Right forelimb (tissue), 1 donor: ENCODE data around the gene SPATA21.
"Not testable (repeated sequence)": the region's sequence is repeated elsewhere in the genome, so short reads cannot be mapped to it uniquely, and the experiment has no call there.

Experiments
- DNase-seq: peaks from one replicate; pipeline ENCODE4 v3.0.0-alpha.2; 2018

The SPATA21 gene

DNA sequence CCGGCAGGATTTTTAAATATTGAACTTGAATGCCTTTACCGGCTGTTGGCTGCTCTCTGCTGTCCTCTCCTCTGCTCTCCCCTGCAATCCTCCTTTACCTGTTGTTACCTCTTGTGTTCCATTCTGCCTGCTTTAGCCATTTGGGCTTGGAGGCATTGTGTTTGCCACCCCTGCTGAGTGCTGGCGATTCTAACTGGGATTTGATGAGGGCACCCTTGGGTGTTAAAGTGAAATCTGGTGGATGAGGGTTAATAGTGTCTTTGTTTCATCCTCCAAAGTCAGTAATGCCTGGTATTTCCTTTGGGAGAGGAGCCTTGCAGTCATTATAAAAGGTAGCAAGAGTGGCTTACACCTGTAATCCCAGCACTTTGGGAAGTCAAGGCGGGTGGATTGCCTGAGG is 60.3 kb downstream of the SPATA21 start:
- DNase-seq, result no peak

DNA sequence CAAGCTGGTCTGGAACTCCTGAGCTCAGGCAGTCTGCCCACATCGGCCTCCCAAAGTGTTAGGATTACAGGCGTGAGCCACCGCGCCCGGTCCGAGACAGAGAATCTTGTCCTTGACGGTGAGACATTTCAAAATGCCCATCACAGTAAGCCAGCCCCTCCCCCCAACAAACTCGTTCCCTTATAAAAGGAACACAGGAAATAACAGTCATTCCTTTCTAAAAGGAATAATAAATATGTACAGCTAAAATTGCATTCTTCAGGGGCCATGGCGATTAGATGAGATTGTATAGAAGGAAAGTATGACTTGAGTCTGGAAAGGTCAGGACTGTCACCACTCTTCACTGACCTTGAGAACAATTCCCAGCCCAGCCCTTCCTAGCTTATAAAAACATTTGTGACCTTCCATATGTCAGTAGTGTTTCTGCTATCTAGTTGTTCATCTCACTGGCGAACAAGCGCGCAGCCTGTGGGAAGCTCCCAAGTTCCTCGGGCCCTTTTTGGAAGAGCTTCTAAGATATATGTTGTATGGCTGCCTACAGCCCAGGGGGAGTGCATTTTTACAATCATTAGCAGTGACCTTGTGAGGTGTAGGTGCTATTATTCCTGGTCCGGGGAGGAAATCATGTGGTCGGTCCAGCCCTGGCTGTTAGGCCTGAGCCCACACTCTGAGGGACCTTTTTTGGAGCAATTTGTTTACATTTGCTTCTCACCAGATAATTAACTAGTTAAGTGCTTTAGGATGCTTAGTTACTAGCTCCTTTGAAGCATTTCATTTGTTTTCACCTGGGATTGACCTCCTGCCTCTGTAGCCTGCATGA is 61.5 kb downstream of the SPATA21 start:
- no peak for DNase-seq

DNA sequence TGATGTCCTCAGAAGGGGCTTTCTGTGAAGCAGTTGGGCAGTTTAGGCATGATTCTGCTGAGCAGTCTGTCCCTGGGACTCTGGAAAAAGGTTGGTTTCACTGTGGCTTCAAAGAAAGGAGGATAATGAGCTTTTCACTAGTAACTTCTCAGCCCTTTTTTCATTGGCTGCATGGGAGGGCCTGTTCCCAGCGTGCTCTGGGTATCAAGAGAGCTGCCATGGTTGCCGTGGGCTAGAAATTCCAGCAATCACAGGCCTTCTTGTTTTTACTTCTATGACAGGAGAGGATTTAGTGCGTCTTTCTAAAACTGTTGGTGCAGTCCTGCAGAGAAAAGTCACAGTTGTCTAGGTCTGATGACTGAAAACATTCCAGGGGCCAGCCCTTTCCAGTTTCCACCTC is 63.0 kb downstream of the SPATA21 start:
- no peak for DNase-seq

DNA sequence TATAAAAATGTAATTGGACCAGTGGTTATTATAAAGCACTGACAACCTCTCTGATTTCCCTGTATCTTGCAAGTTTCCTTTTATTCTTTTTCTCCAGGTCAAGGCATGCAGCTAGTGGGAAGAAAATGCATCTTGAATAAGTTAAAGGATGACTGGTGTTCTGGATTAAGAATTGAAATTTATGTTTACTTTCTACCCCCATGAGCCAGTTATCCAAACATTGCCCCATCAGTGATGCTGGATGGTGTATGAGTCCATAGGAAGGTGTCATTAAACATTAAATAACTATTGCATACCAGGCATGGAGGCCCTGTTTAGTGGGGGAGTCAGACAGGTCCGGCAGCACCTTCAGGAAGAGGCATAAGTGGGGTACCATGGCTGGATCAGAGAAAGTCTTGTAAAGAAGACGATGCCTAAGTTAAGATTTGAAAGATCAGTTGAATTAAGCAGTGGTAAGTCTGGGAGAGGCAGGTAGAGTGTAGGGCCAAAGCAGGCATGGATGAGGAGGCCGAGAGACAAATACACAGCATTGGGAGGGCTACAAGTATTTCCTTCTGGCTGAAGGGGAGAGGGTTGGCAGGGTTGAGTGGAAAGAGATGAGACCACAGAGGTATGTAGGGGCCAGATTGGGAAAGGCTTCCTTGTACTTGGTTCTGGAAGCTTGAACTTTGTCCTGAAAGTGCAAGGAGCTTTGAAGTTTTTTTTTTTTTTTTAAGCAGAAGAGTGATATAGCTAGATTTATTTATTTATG is 64.5 kb downstream of the SPATA21 start:
- DNase-seq, result no peak

DNA sequence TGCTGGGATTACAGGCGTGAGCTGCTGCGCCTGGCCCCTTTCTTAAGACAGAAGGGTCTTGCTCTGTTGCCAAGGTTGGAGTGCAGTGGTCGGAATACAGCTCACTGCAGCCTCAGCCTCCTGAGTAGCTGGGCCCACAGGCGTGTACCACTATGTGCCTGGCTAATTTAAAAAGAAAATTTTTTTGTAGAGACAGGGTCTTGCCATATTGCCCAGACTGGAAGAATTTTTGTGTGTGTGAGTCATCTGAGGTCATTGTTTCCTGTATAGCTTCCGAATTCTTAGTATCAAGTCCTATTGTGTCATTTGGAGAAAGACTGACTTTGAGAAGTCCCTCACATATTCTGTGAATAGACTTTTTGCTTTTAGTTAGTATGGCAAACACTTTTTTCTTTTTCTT is 65.5 kb downstream of the SPATA21 start:
- no peak for DNase-seq

DNA sequence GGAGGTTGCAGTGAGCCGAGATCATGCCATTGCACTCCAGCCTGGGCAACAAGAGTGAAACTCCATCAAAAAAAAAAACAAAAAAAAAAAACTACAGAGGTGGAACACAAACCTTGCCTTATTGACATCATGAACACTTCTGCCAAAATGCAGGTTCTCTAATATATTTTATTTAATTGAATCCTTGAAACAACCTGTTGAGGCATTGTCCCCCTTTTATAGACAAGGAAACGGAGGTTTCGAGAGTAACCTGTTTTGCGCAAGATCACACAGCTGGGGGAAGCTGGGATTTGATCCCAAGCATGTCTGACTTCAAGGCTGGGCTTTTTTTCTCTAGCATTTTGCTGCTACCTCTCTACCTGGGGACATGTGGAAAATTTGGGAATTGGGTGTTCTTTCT is 67.4 kb downstream of the SPATA21 start:
- DNase-seq, result no peak

DNA sequence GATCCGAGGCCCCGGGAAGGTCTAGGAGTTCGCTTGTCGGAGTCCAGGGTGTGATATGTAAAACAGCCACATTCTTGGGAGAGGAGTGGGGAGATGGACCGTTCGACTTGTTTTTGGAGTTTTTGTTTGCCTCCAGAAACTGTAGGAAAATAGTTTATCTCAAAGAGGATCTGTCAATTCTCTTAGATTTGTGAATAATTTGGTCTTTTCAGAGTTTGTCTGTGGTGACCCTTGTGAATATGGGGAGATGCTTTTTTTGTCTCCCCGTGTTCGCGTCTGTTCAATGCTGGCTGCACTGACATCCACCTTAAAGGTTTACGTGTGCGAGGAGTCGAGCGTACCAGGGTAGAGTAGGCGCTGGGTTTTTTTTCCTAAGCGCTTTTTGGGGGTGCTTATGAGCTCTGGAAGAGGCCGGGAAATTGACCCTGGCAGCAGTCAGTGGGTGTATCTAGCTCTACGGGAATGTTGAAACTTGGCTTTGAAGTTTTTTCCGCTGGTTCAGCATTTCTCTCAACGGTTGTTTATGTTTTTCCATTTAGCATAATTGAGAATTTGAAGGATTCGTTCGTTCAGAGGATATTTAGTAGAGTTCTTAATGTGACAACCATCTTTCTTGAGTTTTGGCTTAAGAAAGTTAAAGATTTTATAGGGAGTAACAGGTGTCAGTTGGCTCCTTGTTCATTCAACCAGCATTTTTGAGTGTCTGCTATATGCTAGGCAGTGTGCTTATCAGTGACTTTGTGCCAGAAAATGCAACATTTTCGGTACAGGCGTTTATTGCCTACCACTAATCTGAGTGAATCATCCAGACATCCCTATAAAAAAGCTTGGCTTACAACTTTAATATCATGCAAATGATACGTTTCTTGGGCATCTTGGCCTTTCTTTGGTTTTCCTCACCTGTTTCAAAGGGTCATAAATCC is 69.0 kb downstream of the SPATA21 start:
- no peak for DNase-seq

DNA sequence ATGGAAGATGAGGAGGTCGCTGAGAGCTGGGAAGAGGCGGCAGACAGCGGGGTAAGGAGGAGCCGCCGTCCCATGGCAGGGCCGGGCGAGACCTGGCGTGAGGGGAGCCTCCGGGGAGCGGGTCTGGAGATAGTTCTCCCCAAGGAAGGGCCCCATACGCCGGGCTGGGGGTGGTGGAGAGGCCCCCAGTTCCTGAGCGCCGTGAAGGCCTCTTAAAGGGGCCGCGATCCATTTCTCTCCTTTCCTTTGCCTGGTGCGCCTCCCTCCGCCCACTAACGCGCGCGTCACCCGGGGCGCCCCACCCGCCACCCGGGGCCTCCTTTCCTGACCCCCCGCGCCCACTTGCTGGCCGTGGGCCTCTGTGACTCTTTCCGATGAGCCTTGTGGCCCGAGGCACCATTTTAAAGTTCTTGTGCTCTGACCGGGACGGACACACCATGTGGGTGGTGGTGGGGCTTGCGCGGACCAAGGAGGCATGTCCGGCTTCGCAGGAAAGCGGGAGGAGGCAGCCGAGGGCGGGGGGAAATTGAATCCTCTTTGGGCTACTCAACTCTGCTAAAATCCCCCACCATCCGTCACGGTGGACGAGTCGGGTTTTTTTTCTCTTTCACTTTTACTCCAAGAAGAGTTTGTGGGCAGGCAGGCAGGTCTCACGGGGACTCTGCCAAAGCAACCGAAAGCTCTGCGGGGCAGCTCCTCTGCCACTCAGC is 69.8 kb downstream of the SPATA21 start:
- DNase-seq, result peak; percentile 94

DNA sequence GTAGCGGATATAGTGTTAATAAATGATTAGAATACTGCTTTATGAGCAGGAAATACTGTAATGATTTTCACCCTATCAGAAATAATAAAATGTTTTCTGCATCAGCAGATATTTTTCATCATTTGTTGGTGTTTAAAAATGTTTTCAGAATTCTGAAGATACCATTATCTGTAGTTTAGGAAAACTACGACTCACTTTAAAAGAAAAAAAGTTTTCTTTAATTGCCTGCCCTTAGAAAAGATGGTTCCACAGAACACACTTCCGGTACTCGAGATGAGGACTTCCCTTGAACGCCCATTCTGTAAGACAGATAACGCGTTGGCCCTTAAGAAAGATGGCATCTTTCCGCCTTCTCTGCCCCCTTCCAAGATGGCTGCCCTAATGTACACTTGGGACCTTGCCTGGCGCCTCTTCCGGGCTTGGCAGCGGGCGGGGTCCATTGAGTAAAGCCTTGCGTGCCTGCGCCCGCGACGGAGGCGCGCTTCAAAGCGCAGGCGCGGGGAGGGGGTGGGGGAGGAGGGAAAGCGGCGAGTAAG is 70.4 kb downstream of the SPATA21 start, which contains the start of gene SZRD1:
TSS of gene SZRD1 (plus strand) at position 521 of the 536 bp plus-strand sequence. CDS start 16 bp downstream, outside the sequence.
- DNase-seq, result peak; percentile 99

DNA sequence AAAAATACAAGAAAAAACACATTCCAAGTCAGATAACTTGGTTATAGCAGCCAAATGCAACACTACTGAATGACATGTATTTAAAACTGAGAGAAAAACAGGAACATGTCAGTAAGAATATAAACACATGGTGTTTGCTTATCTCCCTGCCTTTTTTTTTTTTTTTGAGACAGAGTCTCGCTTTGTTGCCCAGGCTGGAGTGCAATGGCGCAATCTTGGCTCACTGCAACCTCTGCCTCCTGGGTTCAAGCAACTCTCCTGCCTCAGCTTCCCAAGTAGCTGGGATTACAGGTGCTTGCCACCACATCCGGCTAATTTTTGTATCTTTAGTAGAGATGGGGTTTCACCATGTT is 72.1 kb downstream of the SPATA21 start:
- not testable (repeated sequence) for DNase-seq

DNA sequence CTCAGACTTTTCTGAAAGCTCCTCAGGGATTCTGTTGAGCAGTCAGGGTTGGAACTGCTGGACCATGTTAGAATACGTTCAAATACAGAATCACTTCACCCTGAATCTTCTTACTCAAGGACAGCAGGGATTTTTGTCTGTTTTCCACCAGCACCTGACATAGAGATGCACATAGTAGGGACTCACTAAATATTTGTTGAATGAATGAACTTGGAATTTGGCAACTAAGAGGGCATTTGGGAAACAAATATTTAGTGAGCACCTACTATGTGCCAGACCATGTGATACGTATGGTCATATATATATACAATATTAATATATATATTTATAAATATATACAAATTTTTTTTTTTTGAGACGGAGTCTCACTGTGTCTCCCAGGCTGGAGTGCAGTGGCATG is 80.4 kb downstream of the SPATA21 start:
- no peak for DNase-seq

DNA sequence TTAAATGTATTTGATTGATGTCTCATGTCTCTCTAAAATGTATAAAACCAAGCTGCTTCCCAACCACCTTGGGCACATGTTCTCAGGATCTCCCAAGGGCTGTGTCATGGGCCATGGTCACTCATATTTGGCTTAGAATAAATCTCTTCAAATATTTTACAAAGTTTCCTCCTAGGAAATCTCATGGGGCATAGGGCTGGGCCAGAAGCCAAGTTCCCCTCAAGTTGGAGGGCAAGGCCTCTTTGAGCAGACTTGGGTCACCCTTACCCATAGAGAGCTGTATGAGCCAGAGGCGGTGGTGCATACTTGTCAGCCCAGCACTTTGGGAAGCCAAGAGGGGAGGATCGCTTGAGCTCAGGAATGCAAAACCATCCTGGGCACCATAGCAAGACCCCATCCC is 82.6 kb downstream of the SPATA21 start:
- DNase-seq, result no peak

DNA sequence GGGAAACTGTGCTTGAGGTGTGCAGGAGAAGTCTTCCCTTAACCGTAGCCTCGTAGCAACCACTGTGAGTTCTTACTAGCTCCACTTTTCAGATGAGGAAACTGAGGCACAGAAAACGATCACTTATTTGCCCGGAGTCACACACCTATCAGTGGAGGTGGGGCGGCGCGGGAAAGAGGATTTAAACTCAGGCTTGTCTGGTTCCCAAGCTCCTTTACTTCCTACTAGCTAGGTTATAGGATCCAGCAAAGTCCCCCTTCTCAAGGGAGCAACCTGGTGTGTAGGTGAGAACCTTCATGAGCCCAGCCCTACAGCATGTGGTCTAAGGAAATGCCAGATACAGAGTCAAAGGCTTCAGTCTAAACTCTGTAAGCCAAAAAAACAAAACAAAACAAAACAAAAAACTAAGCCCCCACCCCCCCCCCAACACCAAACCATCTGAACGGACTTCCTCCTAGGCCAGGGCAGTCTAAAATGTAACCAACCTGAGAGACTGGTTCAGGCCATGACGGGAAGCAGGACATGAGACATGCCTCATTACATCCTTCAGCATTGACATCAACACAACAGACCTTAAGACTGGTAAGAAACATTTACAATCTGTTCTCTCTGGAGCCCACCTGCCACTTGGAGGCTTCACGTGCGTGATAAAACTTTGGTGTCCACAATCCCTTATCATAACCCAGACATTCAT is 84.2 kb downstream of the SPATA21 start:
- no peak for DNase-seq

DNA sequence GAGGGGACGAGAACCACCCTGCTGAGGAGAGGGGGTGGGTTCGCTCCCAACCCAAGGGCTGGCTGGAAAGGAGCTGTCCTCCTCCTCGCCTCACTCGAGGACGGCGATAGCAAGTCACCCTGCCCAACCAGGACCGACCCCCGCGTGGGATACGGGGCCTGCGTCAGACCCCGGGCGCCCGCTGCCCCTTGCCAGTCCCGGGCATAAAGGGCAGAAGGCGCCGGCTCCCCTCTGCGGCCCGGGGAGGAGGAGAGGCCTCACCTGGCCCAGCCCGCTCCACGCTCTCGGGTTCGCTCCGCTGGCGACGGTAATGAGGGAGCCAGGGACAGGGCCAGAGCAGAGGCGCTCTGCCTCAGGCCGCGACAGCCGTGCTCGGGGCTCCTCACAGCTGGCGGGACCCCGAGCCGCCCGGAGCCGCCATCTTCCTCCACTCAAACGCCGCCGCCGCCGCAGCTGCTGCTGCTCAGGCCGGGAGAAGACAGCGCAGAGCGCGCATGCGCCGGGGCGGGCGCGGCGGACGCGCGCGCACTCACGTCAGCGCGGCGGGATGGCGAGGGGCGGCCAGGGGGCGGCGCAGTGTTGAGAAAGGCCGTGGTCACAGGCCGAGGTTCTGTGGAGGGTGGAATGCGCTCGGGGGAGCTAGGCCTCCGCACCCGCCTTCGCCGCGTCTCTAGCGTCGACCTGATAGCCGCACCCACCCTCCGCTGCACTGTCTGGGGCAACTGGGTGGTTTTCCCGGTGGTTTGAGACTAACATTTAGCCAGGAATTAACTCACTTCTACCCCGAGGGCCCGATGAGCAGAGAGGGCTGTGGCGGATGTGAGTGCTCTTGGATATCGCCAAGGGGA is 85.0 kb downstream of the SPATA21 start, which contains the start of gene FBXO42:
TSS of gene FBXO42 (minus strand) at position 487 of the 848 bp plus-strand sequence. CDS start 37,062 bp downstream, outside the sequence.
- peak; percentile 97 for DNase-seq

DNA sequence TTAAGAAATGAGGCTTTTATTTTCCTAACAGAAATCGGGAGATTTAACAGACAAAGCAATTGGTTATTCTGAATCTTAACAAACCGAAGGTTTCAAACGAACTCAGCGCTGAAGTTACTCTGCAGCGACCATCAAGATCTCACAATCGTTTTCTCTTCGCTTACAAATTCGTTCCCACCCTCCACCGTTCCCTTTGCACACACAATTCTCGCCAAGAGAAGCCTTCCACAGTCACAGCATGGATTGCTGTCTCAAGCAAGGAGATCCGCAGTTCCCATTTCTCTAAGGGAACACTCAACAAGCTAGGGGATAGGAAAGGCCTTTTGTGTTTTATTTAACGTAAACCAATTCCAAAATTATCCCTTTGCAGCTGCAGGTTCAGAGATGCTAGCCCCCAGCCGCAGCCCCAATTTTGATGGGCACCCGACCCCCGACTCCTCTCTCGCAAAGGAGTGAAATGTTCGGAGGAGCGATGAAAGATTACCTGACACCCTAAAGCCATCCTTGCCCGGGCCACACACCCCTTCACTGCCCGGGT is 85.7 kb downstream of the SPATA21 start:
- DNase-seq, result no peak

DNA sequence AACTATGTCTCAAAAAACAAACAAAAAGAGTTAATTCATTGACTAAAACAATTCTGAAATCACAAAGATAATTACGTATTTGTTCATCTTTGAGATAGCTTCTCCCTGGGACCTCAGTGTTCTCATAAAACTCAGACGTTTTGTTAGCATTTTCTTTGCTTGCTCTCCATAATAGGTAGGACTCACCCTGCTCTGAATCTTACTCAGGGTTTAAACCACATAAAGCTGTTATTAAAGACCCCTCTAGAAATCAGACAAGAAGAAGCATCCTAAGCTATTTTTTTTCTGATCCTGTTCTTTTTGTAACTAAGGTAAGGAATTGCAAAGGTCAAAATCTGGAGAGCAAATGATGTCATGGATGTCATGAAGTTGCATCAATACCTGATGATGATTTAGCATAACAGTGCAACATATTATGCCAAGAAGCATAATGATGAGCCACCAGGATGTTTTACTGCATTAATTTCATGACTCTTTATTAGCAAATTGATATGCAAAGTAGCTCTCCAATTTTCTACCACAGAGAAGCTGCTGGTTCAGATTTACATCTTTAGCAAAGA is 87.3 kb downstream of the SPATA21 start:
- DNase-seq, result no peak
